A673 (cell line): ENCODE data around the gene RNF157. TPM values are rescaled to one million over a fixed set of nuclear protein-coding genes. Genes with fewer than 3 reads are reported as not detected.

Experiments
- BruUV-seq: library from RNA; stranded (reverse); fragments of 400-500 nt; replicated peaks from 2 replicates; lab custom pipeline; 2021; lab: Mats Ljungman, UMichigan
- CTCF ChIA-PET: fragments of 300-600 bp; sonication (Branson Sonifier 250); formaldehyde crosslinking; loops from one replicate; lab custom pipeline; 2022; ENCODE audit warnings: antibody characterized with exemption; lab: Charles Lee
- POLR2A ChIA-PET: fragments of 300-600 bp; sonication (Branson Sonifier 250); formaldehyde crosslinking; loops from one replicate; lab custom pipeline; 2022; ENCODE audit warnings: antibody characterized with exemption; ENCODE audit not compliant: low non-redundant PET; lab: Charles Lee
- DNase-seq: peaks from one replicate; pipeline ENCODE4 v3.0.0-alpha.2; 2015; ENCODE audit warnings: low spot score
- H3K27ac ChIP-seq: fragments of 200-600 bp; sonication (generic); 2 replicates; pipeline ENCODE4 v1.5.1; 2016; ENCODE audit warnings: mixed run types, low read depth, mild to moderate bottlenecking, mixed read lengths, antibody characterized with exemption, low read length; ENCODE audit not compliant: poor library complexity, severe bottlenecking
- H3K27me3 ChIP-seq: fragments of 200-600 bp; sonication (generic); replicated peaks from 2 replicates; pipeline ENCODE4 v1.6.1; 2017; ENCODE audit warnings: mixed run types, low read depth, mild to moderate bottlenecking, mixed read lengths, antibody characterized with exemption, low read length; ENCODE audit not compliant: insufficient read depth, poor library complexity
- H3K36me3 ChIP-seq: fragments of 200-600 bp; sonication (generic); 2 replicates; pipeline ENCODE4 v1.6.1; 2016; ENCODE audit warnings: mixed run types, mild to moderate bottlenecking, mixed read lengths, antibody characterized with exemption, low read length; ENCODE audit not compliant: insufficient read depth, poor library complexity, severe bottlenecking
- H3K4me1 ChIP-seq: fragments of 200-600 bp; sonication (generic); 2 replicates; pipeline ENCODE4 v1.6.1; 2017; ENCODE audit warnings: mixed run types, mild to moderate bottlenecking, mixed read lengths, antibody characterized with exemption, low read length; ENCODE audit not compliant: insufficient read depth, poor library complexity, severe bottlenecking
- H3K4me3 ChIP-seq: fragments of 200-600 bp; sonication (generic); 2 replicates; pipeline ENCODE4 v1.5.1; 2016; ENCODE audit warnings: low read depth, mixed run types, mild to moderate bottlenecking, mixed read lengths, low read length; ENCODE audit not compliant: poor library complexity, severe bottlenecking
- H3K9me3 ChIP-seq: fragments of 200-600 bp; sonication (generic); 2 replicates; pipeline ENCODE4 v1.6.1; 2016; ENCODE audit warnings: mixed run types, low read depth, mild to moderate bottlenecking, mixed read lengths, antibody characterized with exemption, low read length; ENCODE audit not compliant: poor library complexity, severe bottlenecking
- CTCF ChIP-seq: fragments of 300-800, 200-600 bp; sonication (generic); conservative IDR thresholded peaks from 2 replicates; pipeline ENCODE4 v1.5.1; 2017; ENCODE audit warnings: low read depth, mild to moderate bottlenecking, antibody characterized with exemption, low read length, moderate library complexity, mixed read lengths
- EZH2 ChIP-seq: fragments of 200-600 bp; sonication (generic); IDR thresholded peaks from 2 replicates; pipeline ENCODE4 v1.6.1; 2017; ENCODE audit warnings: borderline replicate concordance, low read depth, mild to moderate bottlenecking, mixed read lengths, antibody characterized with exemption, low read length; ENCODE audit not compliant: poor library complexity, severe bottlenecking
- intact Hi-C: fragments of 100-400 bp; cut with micrococcal nuclease; formaldehyde crosslinking; loops from one replicate; pipeline ENCODE4 v1.10.0; 2022; ENCODE audit not compliant: unreplicated experiment
- total RNA-seq: library from RNA; stranded (reverse); gene quantifications from 2 replicates; pipeline ENCODE4 v1.2.3, GENCODE V29; 2021

The RNF157 gene
- total RNA-seq, 1 experiment from 2014 or later = 0.56 TPM

GRCh38 chr17:76136276-76137000 is 103.9 kb downstream of the RNF157 start:
- CTCF ChIA-PET = interaction anchor here (0.5 kb wide), 1 partner anchor 46 kb away, joined by 3 read pairs; no protein-coding TSS in a partner anchor
- Histone ChIP-seq H3K4me3 (no peak overlapping the region), H3K9me3 (no peaks in the 10 kb centered on the region), H3K36me3 (no peaks in the 10 kb centered on the region), H3K27ac (no peak overlapping the region), H3K27me3 (no peaks in the 10 kb centered on the region), H3K4me1 (peaks cover 18% of the 10 kb centered on the region)
- no peak for DNase-seq
- POLR2A ChIA-PET = no interaction called here
- TF ChIP-seq EZH2 (no peak), CTCF (no peak)
- intact Hi-C loops = no loop called here
- no TSS peak for BruUV-seq

- Histone ChIP-seq H3K4me1 (peaks cover 12% of the 10 kb centered on the region), H3K27me3 (no peaks in the 10 kb centered on the region), H3K9me3 (no peaks in the 10 kb centered on the region), H3K4me3 (no peak overlapping the region), H3K27ac (no peak overlapping the region), H3K36me3 (no peaks in the 10 kb centered on the region)
- CTCF ChIA-PET = interaction anchor here (0.5 kb wide), 1 partner anchor 46 kb away, joined by 3 read pairs; no protein-coding TSS in a partner anchor
- POLR2A ChIA-PET = no interaction called here
- intact Hi-C loops = no loop called here
- no TSS peak for BruUV-seq
- no peak for TF ChIP-seq CTCF
- TF ChIP-seq EZH2 = no peak
- no peak for DNase-seq
Observed at GRCh38 chr17:76135810-76136188, 104.5 kb downstream of the RNF157 start.

GRCh38 chr17:76134911-76135809 is 105.1 kb downstream of the RNF157 start:
- Histone ChIP-seq H3K36me3 (no peaks in the 10 kb centered on the region), H3K4me3 (no peak overlapping the region), H3K27me3 (no peaks in the 10 kb centered on the region), H3K9me3 (no peaks in the 10 kb centered on the region), H3K27ac (no peak overlapping the region), H3K4me1 (peaks cover 11% of the 10 kb centered on the region)
- TF ChIP-seq CTCF = no peak
- no peak for TF ChIP-seq EZH2
- no TSS peak for BruUV-seq
- no peak for DNase-seq
- ChIA-PET POLR2A (interaction anchor here (0.6 kb wide), 1 partner anchor 10 kb away, joined by 6 read pairs; no protein-coding TSS in a partner anchor), CTCF (no interaction called here)
- intact Hi-C loops = no loop called here
